Stimulated activated CD4-positive, alpha-beta T cell treated with anti-CD3 and anti-CD28 coated beads, Interleukin-4, amount 100 ng/mL, for 24 hours (primary cell): ENCODE measurements around the gene DPY19L2.
"Not testable (repeated sequence)": the region's sequence is repeated elsewhere in the genome, so short reads cannot be mapped to it uniquely, and the experiment has no call there.

ENCODE experiments used
- DNase-seq: peaks from one replicate; pipeline ENCODE4 v3.0.0-alpha.2; 2020

Gene DPY19L2

GRCh38 chr12:63658501-63658900 lies 9.8 kb downstream of the DPY19L2 start:
- not testable (repeated sequence) for DNase-seq

- DNase-seq = not testable (repeated sequence)
These were observed 11.9 kb downstream of the DPY19L2 start for GRCh38 chr12:63656407-63656806.

- DNase-seq = not testable (repeated sequence)
These were observed 12.6 kb downstream of the DPY19L2 start for GRCh38 chr12:63655543-63656257.

- DNase-seq = not testable (repeated sequence)
These were observed 13.8 kb downstream of the DPY19L2 start for GRCh38 chr12:63654481-63654880.

- DNase-seq = not testable (repeated sequence)
These were observed 18.8 kb downstream of the DPY19L2 start for GRCh38 chr12:63649517-63649916.

GRCh38 chr12:63643381-63644140 lies 24.7 kb downstream of the DPY19L2 start:
- DNase-seq = not testable (repeated sequence)

- DNase-seq = not testable (repeated sequence)
These were observed 44.0 kb downstream of the DPY19L2 start for GRCh38 chr12:63624258-63624657.

GRCh38 chr12:63615544-63615943 lies 52.7 kb downstream of the DPY19L2 start:
- not testable (repeated sequence) for DNase-seq

- not testable (repeated sequence) for DNase-seq
These were observed 57.0 kb downstream of the DPY19L2 start for GRCh38 chr12:63611285-63611684.

- DNase-seq = not testable (repeated sequence)
These were observed 59.0 kb downstream of the DPY19L2 start for GRCh38 chr12:63609281-63609680.

- not testable (repeated sequence) for DNase-seq
These were observed 63.3 kb downstream of the DPY19L2 start for GRCh38 chr12:63604985-63605384.

- DNase-seq = not testable (repeated sequence)
These were observed 73.5 kb downstream of the DPY19L2 start for GRCh38 chr12:63594828-63595227.

- DNase-seq = not testable (repeated sequence)
These were observed 83.9 kb downstream of the DPY19L2 start for GRCh38 chr12:63584426-63584825.

GRCh38 chr12:63583289-63583688 lies 85.0 kb downstream of the DPY19L2 start:
- not testable (repeated sequence) for DNase-seq

- not testable (repeated sequence) for DNase-seq
These were observed 90.7 kb downstream of the DPY19L2 start for GRCh38 chr12:63577631-63578030.

GRCh38 chr12:63572038-63572437 lies 96.3 kb downstream of the DPY19L2 start:
- not testable (repeated sequence) for DNase-seq

GRCh38 chr12:63558445-63558844 lies 109.8 kb downstream of the DPY19L2 start:
- DNase-seq = not testable (repeated sequence)

GRCh38 chr12:63551397-63551796 lies 116.9 kb downstream of the DPY19L2 start:
- not testable (repeated sequence) for DNase-seq

- not testable (repeated sequence) for DNase-seq
These were observed 119.3 kb downstream of the DPY19L2 start for GRCh38 chr12:63549034-63549433.

GRCh38 chr12:63545298-63545916 lies 122.9 kb downstream of the DPY19L2 start:
- DNase-seq = not testable (repeated sequence)

GRCh38 chr12:63538656-63539055 lies 129.6 kb downstream of the DPY19L2 start:
- DNase-seq = not testable (repeated sequence)

- not testable (repeated sequence) for DNase-seq
These were observed 130.5 kb downstream of the DPY19L2 start for GRCh38 chr12:63537838-63538237.

- not testable (repeated sequence) for DNase-seq
These were observed 138.7 kb downstream of the DPY19L2 start for GRCh38 chr12:63529641-63530040.
